ENCODE results near the gene SLC25A40.

Gene SLC25A40

GRCh38 chr7:87866089-87866488 lies 10.1 kb downstream of the SLC25A40 start:
- Histone ChIP-seq H3K9me3 (peaks cover 0 to 31% (median 12%) of the 10 kb centered on the region in 3 donors), H3K27ac (no peak overlapping the region), H3K4me3 (no peak overlapping the region), H3K4me1 (no peaks in the 10 kb centered on the region), H3K36me3 (peaks cover 13 to 26% (median 18%) of the 10 kb centered on the region in 3 donors), H3K27me3 (no peaks in the 10 kb centered on the region)
- no peak for TF ChIP-seq CTCF (IDR thresholded peaks at IDR 0.05)
- no peak for DNase-seq
- intact Hi-C loops (cut with DNase I; ENCODE audit: low total_unique reads), result no loop called here

- intact Hi-C loops (cut with DNase I; ENCODE audit: low total_unique reads), result no loop called here
Observed at GRCh38 chr7:87858417-87859100, 17.6 kb downstream of the SLC25A40 start.

GRCh38 chr7:87853237-87853864 lies 22.8 kb downstream of the SLC25A40 start:
- no peak for TF ChIP-seq CTCF (IDR thresholded peaks at IDR 0.05)
- Histone ChIP-seq H3K36me3 (peaks cover 16 to 27% (median 18%) of the 10 kb centered on the region in 3 donors), H3K9me3 (no peaks in the 10 kb centered on the region), H3K27me3 (no peaks in the 10 kb centered on the region), H3K4me3 (no peak overlapping the region), H3K27ac (no peak overlapping the region), H3K4me1 (no peaks in the 10 kb centered on the region)
- intact Hi-C loops (cut with DNase I; ENCODE audit: low total_unique reads), result no loop called here
- no peak for DNase-seq

More at GRCh38 chr7:87858417-87859100, 17.6 kb downstream of the SLC25A40 start:
- TF ChIP-seq CTCF (IDR thresholded peaks at IDR 0.05), result no peak
- no peaks in the 10 kb centered on the region for H3K4me1 ChIP-seq
- peaks cover 11 to 33% (median 16%) of the 10 kb centered on the region in 3 donors for H3K36me3 ChIP-seq
- DNase-seq, result no peak
- H3K9me3 ChIP-seq, result no peaks in the 10 kb centered on the region
- no peak overlapping the region for H3K27ac ChIP-seq
- no peak overlapping the region for H3K4me3 ChIP-seq
- H3K27me3 ChIP-seq, result no peaks in the 10 kb centered on the region

GRCh38 chr7:87852306-87852705 lies 23.9 kb downstream of the SLC25A40 start:
- no peak overlapping the region for H3K27ac ChIP-seq
- no peaks in the 10 kb centered on the region for H3K27me3 ChIP-seq
- H3K36me3 ChIP-seq, result peaks cover 5 to 16% (median 10%) of the 10 kb centered on the region in 3 donors
- H3K4me1 ChIP-seq, result no peaks in the 10 kb centered on the region
- DNase-seq, result no peak
- no peak for TF ChIP-seq CTCF (IDR thresholded peaks at IDR 0.05)
- intact Hi-C loops (cut with DNase I; ENCODE audit: low total_unique reads), result no loop called here
- no peak overlapping the region for H3K4me3 ChIP-seq
- H3K9me3 ChIP-seq, result no peaks in the 10 kb centered on the region

GRCh38 chr7:87850836-87851593 lies 25.1 kb downstream of the SLC25A40 start:
- H3K27ac ChIP-seq, result no peak overlapping the region
- no peaks in the 10 kb centered on the region for H3K9me3 ChIP-seq
- no peak overlapping the region for H3K4me3 ChIP-seq
- H3K27me3 ChIP-seq, result no peaks in the 10 kb centered on the region
- no peak for DNase-seq
- H3K4me1 ChIP-seq, result no peaks in the 10 kb centered on the region
- no peak for TF ChIP-seq CTCF (IDR thresholded peaks at IDR 0.05)
- peaks cover 0 to 20% (median 17%) of the 10 kb centered on the region in 3 donors for H3K36me3 ChIP-seq
- intact Hi-C loops (cut with DNase I; ENCODE audit: low total_unique reads), result no loop called here

All from tibial artery (tissue), 4 donors.